C4-2B (cell line): ENCODE data around the gene CHCHD4.

Source experiments
- ZFX ChIP-seq: fragments of 450-650 bp; IDR thresholded peaks from 2 replicates; pipeline ENCODE4 v1.6.1; 2017
- TF ChIP-seq, protein P1 (sequence below): fragments of 450-650 bp; conservative IDR thresholded peaks from 2 replicates; pipeline ENCODE4 v1.5.1; 2017; ENCODE audit warnings: mild to moderate bottlenecking

GRCh38 chr3:14169435-14169834, 44.8 kb upstream of the CHCHD4 start:
- TF ChIP-seq, protein P1, sequence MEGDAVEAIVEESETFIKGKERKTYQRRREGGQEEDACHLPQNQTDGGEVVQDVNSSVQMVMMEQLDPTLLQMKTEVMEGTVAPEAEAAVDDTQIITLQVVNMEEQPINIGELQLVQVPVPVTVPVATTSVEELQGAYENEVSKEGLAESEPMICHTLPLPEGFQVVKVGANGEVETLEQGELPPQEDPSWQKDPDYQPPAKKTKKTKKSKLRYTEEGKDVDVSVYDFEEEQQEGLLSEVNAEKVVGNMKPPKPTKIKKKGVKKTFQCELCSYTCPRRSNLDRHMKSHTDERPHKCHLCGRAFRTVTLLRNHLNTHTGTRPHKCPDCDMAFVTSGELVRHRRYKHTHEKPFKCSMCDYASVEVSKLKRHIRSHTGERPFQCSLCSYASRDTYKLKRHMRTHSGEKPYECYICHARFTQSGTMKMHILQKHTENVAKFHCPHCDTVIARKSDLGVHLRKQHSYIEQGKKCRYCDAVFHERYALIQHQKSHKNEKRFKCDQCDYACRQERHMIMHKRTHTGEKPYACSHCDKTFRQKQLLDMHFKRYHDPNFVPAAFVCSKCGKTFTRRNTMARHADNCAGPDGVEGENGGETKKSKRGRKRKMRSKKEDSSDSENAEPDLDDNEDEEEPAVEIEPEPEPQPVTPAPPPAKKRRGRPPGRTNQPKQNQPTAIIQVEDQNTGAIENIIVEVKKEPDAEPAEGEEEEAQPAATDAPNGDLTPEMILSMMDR: no peak
- TF ChIP-seq ZFX: no peak
